K562 (cell line): ENCODE results near the gene KRT1. TPM values are rescaled to one million over a fixed set of nuclear protein-coding genes. Genes with fewer than 3 reads are reported as not detected.

Source experiments
- ATAC-seq: fragments of 200-7000 bp; cut with Tn5 transposase; 3 replicates; pipeline ENCODE4 v1.9.1; 2020; ENCODE audit warnings: moderate library complexity
- BruUV-seq: library from RNA; stranded (reverse); fragments of 400-500 nt; replicated peaks from 2 replicates; lab custom pipeline; 2021; lab: Mats Ljungman, UMichigan
- CTCF ChIA-PET: fragments of 300-600 bp; formaldehyde crosslinking; extraction: SDS; loops from one replicate; lab custom pipeline; 2021; ENCODE audit warnings: low intra/inter-chr PET ratio; lab: Yijun Ruan, JAX
- POLR2A ChIA-PET: fragments of 300-600, 350-650 bp; sonication (Branson Sonifier 250); formaldehyde crosslinking; extraction: SDS; loops from one replicate; lab custom pipeline; 2021; ENCODE audit warnings: antibody characterized with exemption, inconsistent platforms; lab: Yijun Ruan, JAX
- DNase-seq, 4 experiments: peaks; one replicate each; pipeline versions ENCODE4 v3.0.0 to v3.0.0-alpha.2; 2011 to 2018; ENCODE audit warnings: low spot score in 3 of 4, mixed read lengths in 3 of 4; ENCODE audit errors: extremely low read depth in 1 of 4
- FAIRE-seq: peaks from 2 replicates; lab custom pipeline; 2011; peaks lifted over from hg19 to GRCh38; lab: Jason Lieb, UNC
- H2AFZ ChIP-seq: 2 replicates; pipeline ENCODE4 v1.6.0; 2011; ENCODE audit warnings: low read depth, low read length, control low read depth, inconsistent platforms
- H3K27ac ChIP-seq: fragments of 200-600 bp; 3 replicates; pipeline ENCODE4 v1.8.0; 2011; ENCODE audit warnings: low read depth, mild to moderate bottlenecking, control low read depth, inconsistent platforms, low read length, moderate library complexity, mixed read lengths; ENCODE audit errors: extremely low read depth
- H3K27me3 ChIP-seq, 2 experiments: fragments of 300-600 bp in 1 of 2; 2 replicates in 1 of 2; 3 replicates in 1 of 2; pipeline versions ENCODE4 v1.6.0 to v1.8.0; 2011; ENCODE audit warnings: inconsistent platforms in 2 of 2, low read length in 2 of 2, mild to moderate bottlenecking in 1 of 2, mixed read lengths in 1 of 2, moderate library complexity in 1 of 2; ENCODE audit not compliant: control insufficient read depth in 2 of 2, insufficient read depth in 2 of 2
- H3K36me3 ChIP-seq: fragments of 300-600 bp; 3 replicates; pipeline ENCODE4 v1.8.0; 2011; ENCODE audit warnings: mild to moderate bottlenecking, low read length, inconsistent platforms; ENCODE audit not compliant: control insufficient read depth, insufficient read depth
- H3K4me1 ChIP-seq, 2 experiments: fragments of 200-600 bp in 1 of 2; replicated peaks in 1 of 2; 2 replicates in 1 of 2; 3 replicates in 1 of 2; pipeline versions ENCODE4 v1.5.1 to v1.8.0; 2011; ENCODE audit warnings: inconsistent platforms in 2 of 2, low read length in 2 of 2, mild to moderate bottlenecking in 1 of 2, mixed read lengths in 1 of 2, moderate library complexity in 1 of 2; ENCODE audit not compliant: control insufficient read depth in 2 of 2, insufficient read depth in 2 of 2
- H3K4me2 ChIP-seq: 2 replicates; pipeline ENCODE4 v1.6.1; 2011; ENCODE audit warnings: low read length, control low read depth, inconsistent platforms, mixed read lengths; ENCODE audit not compliant: insufficient read depth
- H3K4me3 ChIP-seq: fragments of 200-600 bp; sonication (generic), shearing (Covaris generic); 2 replicates; pipeline ENCODE4 v1.5.1; 2016; ENCODE audit warnings: control low read depth, inconsistent platforms
- H3K79me2 ChIP-seq: fragments of 200-600 bp; 3 replicates; pipeline ENCODE4 v1.8.0; 2011; ENCODE audit warnings: low read length, inconsistent platforms; ENCODE audit not compliant: control insufficient read depth, insufficient read depth
- H3K9ac ChIP-seq, 2 experiments: 2 replicates each; pipeline versions ENCODE4 v1.6.0 to v1.6.1; 2011; ENCODE audit warnings: low read depth in 2 of 2, low read length in 2 of 2, control low read depth in 1 of 2, inconsistent platforms in 1 of 2, mild to moderate bottlenecking in 1 of 2, mixed read lengths in 1 of 2; ENCODE audit not compliant: insufficient read depth in 1 of 2
- H3K9me1 ChIP-seq: one replicate; pipeline ENCODE4 v1.6.0; 2011; ENCODE audit warnings: inconsistent platforms, mild to moderate bottlenecking, low read length, moderate library complexity; ENCODE audit not compliant: control insufficient read depth, insufficient read depth
- H3K9me3 ChIP-seq: replicated peaks from 2 replicates; pipeline ENCODE4 v1.5.1; 2011; ENCODE audit warnings: low read depth, low read length, inconsistent platforms; ENCODE audit not compliant: control insufficient read depth, insufficient read depth
- H4K20me1 ChIP-seq: replicated peaks from 2 replicates; pipeline ENCODE4 v1.6.1; 2011; ENCODE audit warnings: low read length, inconsistent platforms, mixed read lengths; ENCODE audit not compliant: control insufficient read depth, insufficient read depth
- ATF6 ChIP-seq: sonication (generic); formaldehyde crosslinking; IDR thresholded peaks from 2 replicates; pipeline ENCODE4 v1.4.0; 2020; ENCODE audit warnings: mild to moderate bottlenecking, missing genetic modification reagents
- CBX2 ChIP-seq: fragments of 200-600 bp; sonication (generic); IDR thresholded peaks from one replicate; pipeline ENCODE4 v1.6.1; 2012; ENCODE audit warnings: mild to moderate bottlenecking, low read length, inconsistent platforms; ENCODE audit not compliant: insufficient read depth, poor library complexity, severe bottlenecking
- CREB3 ChIP-seq: fragments of 450-650 bp; conservative IDR thresholded peaks from 2 replicates; pipeline ENCODE4 v1.6.1; 2016; ENCODE audit warnings: missing genetic modification characterization, low read depth, mild to moderate bottlenecking, missing compliant biosample characterization, moderate library complexity
- ELF4 ChIP-seq: fragments of 450-650 bp; formaldehyde crosslinking; IDR thresholded peaks from 2 replicates; pipeline ENCODE4 v1.4.0; 2022; ENCODE audit warnings: missing genetic modification characterization
- HEY1 ChIP-seq: fragments of 250-450 bp; sonication (Bioruptor Pico); IDR thresholded peaks from 2 replicates; pipeline ENCODE4 v1.5.0; 2020; ENCODE audit warnings: mild to moderate bottlenecking, moderate library complexity, borderline replicate concordance
- NELFE ChIP-seq: IDR thresholded peaks from 2 replicates; pipeline ENCODE4 v1.6.1; 2011; ENCODE audit warnings: mild to moderate bottlenecking; ENCODE audit not compliant: insufficient read depth, insufficient read length
- NRF1 ChIP-seq, 2 experiments: fragments of 450-650 bp; IDR thresholded peaks in 1 of 2; conservative IDR thresholded peaks in 1 of 2; 2 replicates each; pipeline ENCODE4 v1.6.1; 2014; ENCODE audit warnings: mild to moderate bottlenecking in 2 of 2
- RAD21 ChIP-seq, 2 experiments: fragments of 250-450 bp in 1 of 2; fragments of 450-650 bp in 1 of 2; sonication (Bioruptor Pico) in 1 of 2; formaldehyde crosslinking in 1 of 2; IDR thresholded peaks in 1 of 2; conservative IDR thresholded peaks in 1 of 2; 2 replicates each; pipeline versions ENCODE4 v1.4.0 to v1.8.0; 2020 to 2022; ENCODE audit warnings: mild to moderate bottlenecking in 2 of 2, moderate library complexity in 1 of 2
- RHOXF2B ChIP-seq: fragments of 250-450 bp; sonication (Bioruptor Pico); conservative IDR thresholded peaks from 2 replicates; pipeline ENCODE4 v1.5.1; 2021
- SAFB2 ChIP-seq: fragments of 200-400 bp; formaldehyde crosslinking; IDR thresholded peaks from 2 replicates; pipeline ENCODE4 v1.6.1; 2018; ENCODE audit warnings: borderline replicate concordance, low read length, low read depth, moderate library complexity; ENCODE audit not compliant: severe bottlenecking
- ZNF609 ChIP-seq: sonication (generic); formaldehyde crosslinking; IDR thresholded peaks from 2 replicates; pipeline ENCODE4 v1.8.1; 2023; ENCODE audit warnings: missing genetic modification reagents, mild to moderate bottlenecking, borderline replicate concordance
- ZNF695 ChIP-seq: fragments of 450-650 bp; formaldehyde crosslinking; IDR thresholded peaks from 2 replicates; pipeline ENCODE4 v1.4.0; 2020; ENCODE audit warnings: mild to moderate bottlenecking, moderate library complexity
- ZNF696 ChIP-seq: fragments of 250-450 bp; sonication (Bioruptor Pico); conservative IDR thresholded peaks from 2 replicates; pipeline ENCODE4 v1.4.0; 2020; ENCODE audit warnings: mild to moderate bottlenecking, moderate library complexity
- ZNF780A ChIP-seq: fragments of 250-450 bp; sonication (Bioruptor Pico); IDR thresholded peaks from 2 replicates; pipeline ENCODE4 v1.5.0; 2021; ENCODE audit warnings: mild to moderate bottlenecking
- WGBS: fragments of 100-300 bp; shearing (Covaris generic); methylation state at CpG from one replicate; pipeline ENCODE4 v1.1.6; 2016; ENCODE audit warnings: low coverage, mixed read lengths; ENCODE audit not compliant: insufficient coverage; ENCODE audit errors: missing lambda C conversion rate; 5-methylcytosine and 5-hydroxymethylcytosine counted together
- in situ Hi-C: fragments of 300-500 bp; cut with MboI; formaldehyde crosslinking; loops from 4 replicates; pipeline ENCODE4 v1.15.0; 2018; ENCODE audit warnings: inconsistent platforms, mixed read lengths
- intact Hi-C: fragments of 100-400 bp; cut with micrococcal nuclease; formaldehyde crosslinking; loops from 2 replicates; pipeline ENCODE4 v1.14.2; 2022
- polyA plus RNA-seq, 8 experiments: library from polyadenylated mRNA; depleted of rRNA in 4 of 8; stranded (reverse) in 5 of 8; unstranded in 3 of 8; fragments of >200 nt; fragmentation: Nextera tagmentation in 2 of 8; fragmentation: Illumina TruSeq in 1 of 8; extraction: Ambion mirVana in 2 of 8; extraction: Trizol in 1 of 8; gene quantifications; 2 replicates each; pipeline versions ENCODE4 v1.2.1 to v1.2.3, GENCODE V29; 2011 to 2014; ENCODE audit warnings: inconsistent platforms in 1 of 8, missing spikeins in 1 of 8
- total RNA-seq, 7 experiments: library from RNA; depleted of rRNA in 6 of 7; stranded (reverse); fragments of >200 nt in 6 of 7; fragmentation: Illumina TruSeq in 2 of 7; extraction: Trizol in 2 of 7; gene quantifications; 2 replicates each; pipeline versions ENCODE4 v1.2.1 to v1.2.3, GENCODE V29; 2011 to 2021; ENCODE audit warnings: low replicate concordance in 1 of 7

Gene KRT1
- total and polyA plus RNA-seq, 9 of the 15 experiments (the other 6 are each of a cell fraction or from before 2014, with no cell fraction given): 0.18 TPM; not detected in 8

- H3K27ac ChIP-seq: no peak overlapping the region
- H3K4me1 ChIP-seq: no peaks in the 10 kb centered on the region
- H4K20me1 ChIP-seq: no peaks in the 10 kb centered on the region
- H3K9ac ChIP-seq: no peak overlapping the region
- no TSS peak for BruUV-seq
- no peaks in the 10 kb centered on the region for H3K79me2 ChIP-seq
- FAIRE-seq (no peak), DNase-seq (no peak), ATAC-seq (no peak)
- H3K9me1 ChIP-seq: no peaks in the 10 kb centered on the region
- POLR2A ChIA-PET: no interaction called here
- H3K4me2 ChIP-seq: no peak overlapping the region
- CTCF ChIA-PET: no interaction called here
- 20% methylated on average over 4 of the region's 4 CpGs for WGBS
- no peaks in the 10 kb centered on the region for H3K9me3 ChIP-seq
- H3K36me3 ChIP-seq: no peaks in the 10 kb centered on the region
- H2AFZ ChIP-seq: no peak overlapping the region
- TF ChIP-seq SAFB2 (no peak), ZNF695 (CRISPR knock-in tag) (no peak), ELF4 (CRISPR knock-in tag) (no peak), ATF6 (CRISPR knock-in tag) (no peak), CREB3 (tag) (no peak), RHOXF2B (no peak), NRF1 (conservative IDR thresholded peaks at IDR 0.05 in 1 of 2, IDR thresholded peaks at IDR 0.05 in 1 of 2) (no peak), ZNF696 (CRISPR knock-in tag) (no peak), RAD21 (CRISPR knock-in tag; conservative IDR thresholded peaks at IDR 0.05 in 1 of 2, IDR thresholded peaks at IDR 0.05 in 1 of 2) (no peak), NELFE (no peak), ZNF609 (CRISPR knock-in tag) (no peak), HEY1 (CRISPR knock-in tag) (no peak), ZNF780A (CRISPR knock-in tag) (no peak), CBX2 (no peak)
- H3K4me3 ChIP-seq: no peak overlapping the region
- H3K27me3 ChIP-seq: peaks cover 24 to 57% of the 10 kb centered on the region in 2 experiments
- in situ Hi-C loops: no loop called here
- intact Hi-C loops: no loop called here
Measured at GRCh38 chr12:52682938-52683574, 2.8 kb upstream of the KRT1 start.
